Mesenchymal stem cell (in vitro differentiated cells and primary cell): ENCODE data around the gene BEST3.

Source experiments
- DNase-seq: peaks from one replicate; pipeline ENCODE4 v3.0.0-alpha.2; 2013
- H2AFZ ChIP-seq: one replicate; pipeline ENCODE4 v1.6.1; 2013; ENCODE audit warnings: low read depth, mild to moderate bottlenecking, control low read depth, inconsistent platforms, low read length, moderate library complexity
- H2AK5ac ChIP-seq: 2 replicates; pipeline ENCODE4 v1.6.1; 2013; ENCODE audit warnings: low read length, moderate library complexity, mild to moderate bottlenecking, inconsistent platforms; ENCODE audit not compliant: severe bottlenecking
- H2BK120ac ChIP-seq: one replicate; pipeline ENCODE4 v1.6.1; 2013; ENCODE audit warnings: low read depth, mild to moderate bottlenecking, inconsistent platforms, low read length, moderate library complexity
- H2BK12ac ChIP-seq, 2 experiments: one replicate each; pipeline ENCODE4 v1.6.1; 2013; ENCODE audit warnings: inconsistent platforms in 2 of 2, low read length in 2 of 2, mild to moderate bottlenecking in 2 of 2, moderate library complexity in 2 of 2, control low read depth in 1 of 2
- H2BK15ac ChIP-seq: one replicate; pipeline ENCODE4 v1.6.1; 2013; ENCODE audit warnings: mild to moderate bottlenecking, low read depth, inconsistent platforms; ENCODE audit not compliant: poor library complexity, severe bottlenecking
- H2BK5ac ChIP-seq: 2 replicates; pipeline ENCODE4 v1.6.1; 2013; ENCODE audit warnings: low read depth, mild to moderate bottlenecking, low read length, control low read depth, inconsistent platforms; ENCODE audit not compliant: poor library complexity, severe bottlenecking
- H3K14ac ChIP-seq, 2 experiments: one replicate each; pipeline ENCODE4 v1.6.1; 2013; ENCODE audit warnings: inconsistent platforms in 2 of 2, low read length in 2 of 2, control low read depth in 1 of 2, mild to moderate bottlenecking in 1 of 2, moderate library complexity in 1 of 2
- H3K18ac ChIP-seq, 2 experiments: one replicate each; pipeline ENCODE4 v1.6.1; 2013; ENCODE audit warnings: inconsistent platforms in 2 of 2, low read length in 2 of 2, control low read depth in 1 of 2, low read depth in 1 of 2, mild to moderate bottlenecking in 1 of 2
- H3K23ac ChIP-seq, 2 experiments: one replicate each; pipeline ENCODE4 v1.6.1; 2013; ENCODE audit warnings: inconsistent platforms in 2 of 2, low read length in 2 of 2, mild to moderate bottlenecking in 2 of 2, moderate library complexity in 2 of 2, control low read depth in 1 of 2
- H3K27ac ChIP-seq: 2 replicates; pipeline ENCODE4 v1.5.1; 2013; ENCODE audit warnings: mild to moderate bottlenecking, moderate library complexity, low read length, control low read depth, inconsistent platforms; ENCODE audit not compliant: poor library complexity, severe bottlenecking
- H3K27me3 ChIP-seq, 2 experiments: 2 replicates each; pipeline versions ENCODE4 v1.6.1 to v1.7.0; 2013; ENCODE audit warnings: low read length in 2 of 2, mild to moderate bottlenecking in 2 of 2, moderate library complexity in 2 of 2, control low read depth in 1 of 2, inconsistent platforms in 1 of 2; ENCODE audit not compliant: control insufficient read depth in 1 of 2, insufficient read depth in 1 of 2
- H3K36me3 ChIP-seq, 2 experiments: 2 replicates each; pipeline versions ENCODE4 v1.6.1 to v1.7.0; 2013; ENCODE audit warnings: low read length in 2 of 2, control low read depth in 1 of 2, inconsistent platforms in 1 of 2, low read depth in 1 of 2, mild to moderate bottlenecking in 1 of 2; ENCODE audit not compliant: insufficient read depth in 2 of 2, control insufficient read depth in 1 of 2
- H3K4ac ChIP-seq, 2 experiments: one replicate each; pipeline ENCODE4 v1.6.1; 2013; ENCODE audit warnings: inconsistent platforms in 2 of 2, low read length in 2 of 2, mild to moderate bottlenecking in 2 of 2, moderate library complexity in 2 of 2, control low read depth in 1 of 2, low read depth in 1 of 2
- H3K4me1 ChIP-seq: 2 replicates; pipeline ENCODE4 v1.6.1; 2013; ENCODE audit warnings: low read depth, low read length, control low read depth; ENCODE audit not compliant: control insufficient read depth, insufficient read depth
- H3K4me2 ChIP-seq: 2 replicates; pipeline ENCODE4 v1.6.1; 2013; ENCODE audit warnings: low read length, mild to moderate bottlenecking, inconsistent platforms; ENCODE audit not compliant: poor library complexity, severe bottlenecking
- H3K4me3 ChIP-seq, 2 experiments: 2 replicates each; pipeline versions ENCODE4 v1.5.1 to v1.7.0; 2013; ENCODE audit warnings: low read length in 2 of 2, mild to moderate bottlenecking in 2 of 2, control low read depth in 1 of 2, low read depth in 1 of 2; ENCODE audit not compliant: insufficient read depth in 1 of 2
- H3K79me1 ChIP-seq: replicated peaks from 2 replicates; pipeline ENCODE4 v1.6.1; 2013; ENCODE audit warnings: mild to moderate bottlenecking, control low read depth, low read length, inconsistent platforms; ENCODE audit not compliant: poor library complexity, severe bottlenecking
- H3K9ac ChIP-seq: 2 replicates; pipeline ENCODE4 v1.7.0; 2013; ENCODE audit warnings: mild to moderate bottlenecking, low read length, moderate library complexity
- H3K9me3 ChIP-seq: 2 replicates; pipeline ENCODE4 v1.7.0; 2013; ENCODE audit warnings: mild to moderate bottlenecking, low read length; ENCODE audit not compliant: control insufficient read depth
- H4K8ac ChIP-seq: one replicate; pipeline ENCODE4 v1.6.1; 2013; ENCODE audit warnings: inconsistent platforms, mild to moderate bottlenecking, low read length, moderate library complexity
- H4K91ac ChIP-seq: one replicate; pipeline ENCODE4 v1.6.1; 2013; ENCODE audit warnings: mild to moderate bottlenecking, low read length, inconsistent platforms
- WGBS: methylation state at CpG from one replicate; pipeline ENCODE4 v1.1.7; 2013; ENCODE audit warnings: mixed read lengths; 5-methylcytosine and 5-hydroxymethylcytosine counted together

The BEST3 gene

DNA sequence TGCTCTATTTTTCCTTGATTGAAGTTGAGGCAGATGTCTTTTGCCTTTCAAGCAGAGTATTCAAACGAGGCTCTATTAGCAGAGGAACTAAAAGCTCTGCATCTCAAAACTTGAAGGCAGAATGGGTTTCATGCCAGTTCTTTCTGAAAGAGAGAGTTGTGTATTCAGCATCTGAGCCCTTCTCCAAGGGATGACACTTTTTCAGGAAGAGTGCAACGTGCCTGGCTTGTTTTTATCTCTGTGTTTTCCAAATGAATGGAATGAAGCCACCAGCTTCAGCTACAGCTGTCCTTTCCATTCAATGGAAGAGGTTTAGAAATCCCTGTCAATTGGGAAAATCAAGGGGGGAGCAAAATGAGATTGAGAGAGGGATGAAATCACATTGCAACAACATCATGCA is 14.6 kb downstream of the BEST3 start:
- Histone ChIP-seq H3K4me2 (no peak overlapping the region), H3K27me3 (no peaks in the 10 kb centered on the region), H2AFZ (no peak overlapping the region), H3K9ac (no peak overlapping the region), H3K4ac (no peak overlapping the region), H3K4me1 (peaks cover 13% of the 10 kb centered on the region), H2BK15ac (no peak overlapping the region), H2BK5ac (no peak overlapping the region), H2BK12ac (no peak overlapping the region), H3K23ac (no peak overlapping the region), H2AK5ac (peak overlapping the region; percentile 85), H3K79me1 (no peaks in the 10 kb centered on the region), H3K27ac (no peak overlapping the region), H4K91ac (no peak overlapping the region), H2BK120ac (no peak overlapping the region), H3K9me3 (no peaks in the 10 kb centered on the region), H3K36me3 (no peaks in the 10 kb centered on the region), H4K8ac (no peak overlapping the region), H3K4me3 (no peak overlapping the region), H3K14ac (no peak overlapping the region), H3K18ac (no peak overlapping the region)
- WGBS, result 43% methylated on average over 2 of the region's 2 CpGs
- no peak for DNase-seq

DNA sequence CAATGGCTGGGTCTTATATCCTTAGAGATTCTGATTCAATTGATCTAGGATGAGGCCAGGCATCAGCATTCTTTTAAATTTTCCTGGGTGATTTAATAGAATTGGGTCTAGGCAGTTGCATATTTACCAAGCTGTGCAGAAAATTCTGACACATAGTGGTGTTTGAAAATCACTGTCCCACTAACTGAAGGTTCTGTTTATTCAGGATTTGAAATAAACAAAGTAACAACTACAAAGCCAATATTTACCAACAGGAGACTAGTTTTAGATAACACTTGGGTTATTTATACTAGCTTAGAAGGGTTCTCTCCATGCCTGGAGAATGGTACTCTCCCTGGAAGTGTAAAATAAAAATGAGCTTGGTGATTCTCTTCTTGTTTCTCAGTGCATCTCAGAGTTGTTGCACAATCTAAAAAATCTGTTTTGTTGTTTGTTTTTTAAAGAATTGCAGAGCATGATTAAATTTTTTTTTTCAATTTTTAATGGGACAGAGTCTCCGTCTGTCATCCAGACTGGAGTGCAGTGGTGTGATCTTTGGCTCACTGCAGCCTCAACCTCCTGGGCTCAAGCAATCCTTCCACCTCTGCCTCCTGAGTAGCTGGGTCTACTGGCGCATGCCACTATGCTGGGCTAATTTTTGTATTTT is 16.9 kb downstream of the BEST3 start:
- no peak overlapping the region for H4K8ac ChIP-seq
- H2BK12ac ChIP-seq, result no peak overlapping the region
- H2AK5ac ChIP-seq, result no peak overlapping the region
- no peak for DNase-seq
- H3K27ac ChIP-seq, result no peak overlapping the region
- H3K4me1 ChIP-seq, result peaks cover 5% of the 10 kb centered on the region
- no peak overlapping the region for H2BK120ac ChIP-seq
- no peaks in the 10 kb centered on the region for H3K9me3 ChIP-seq
- H3K79me1 ChIP-seq, result no peaks in the 10 kb centered on the region
- H4K91ac ChIP-seq, result no peak overlapping the region
- H3K14ac ChIP-seq, result no peak overlapping the region
- H3K4me3 ChIP-seq, result no peak overlapping the region
- H3K4ac ChIP-seq, result no peak overlapping the region
- no peak overlapping the region for H3K18ac ChIP-seq
- H3K36me3 ChIP-seq, result no peaks in the 10 kb centered on the region
- no peak overlapping the region for H2BK5ac ChIP-seq
- H2BK15ac ChIP-seq, result no peak overlapping the region
- no peak overlapping the region for H2AFZ ChIP-seq
- no peak overlapping the region for H3K23ac ChIP-seq
- no peaks in the 10 kb centered on the region for H3K27me3 ChIP-seq
- H3K4me2 ChIP-seq, result no peak overlapping the region
- H3K9ac ChIP-seq, result no peak overlapping the region
- 96% methylated on average over 2 of the region's 2 CpGs for WGBS

DNA sequence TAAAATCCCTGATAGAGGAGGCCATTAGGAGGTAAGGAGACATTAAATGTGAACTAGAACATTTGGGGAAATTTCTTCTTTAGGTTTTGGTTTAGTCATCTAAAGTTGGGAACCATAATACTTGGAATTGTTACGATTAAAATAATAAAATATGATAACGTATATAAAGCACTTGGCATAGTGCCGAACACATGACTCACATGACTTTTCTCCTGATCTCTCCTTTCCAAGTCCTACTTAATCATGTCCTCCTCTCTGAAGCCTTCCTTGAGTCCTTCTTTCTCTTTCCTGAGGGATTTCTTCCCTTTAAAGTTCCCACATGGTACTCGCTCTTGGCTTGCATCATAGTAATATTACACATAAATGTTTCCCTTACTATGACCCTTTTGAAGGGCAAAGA is 20.0 kb downstream of the BEST3 start:
- Histone ChIP-seq H3K4me2 (no peak overlapping the region), H3K4me1 (peaks cover 8% of the 10 kb centered on the region), H3K79me1 (no peaks in the 10 kb centered on the region), H2BK12ac (no peak overlapping the region), H3K4ac (no peak overlapping the region), H3K14ac (no peak overlapping the region), H2BK5ac (no peak overlapping the region), H4K91ac (no peak overlapping the region), H3K23ac (no peak overlapping the region), H2BK15ac (no peak overlapping the region), H2BK120ac (no peak overlapping the region), H2AK5ac (no peak overlapping the region), H3K18ac (no peak overlapping the region), H3K4me3 (no peak overlapping the region), H4K8ac (no peak overlapping the region), H3K36me3 (no peaks in the 10 kb centered on the region), H3K9me3 (no peaks in the 10 kb centered on the region), H3K27ac (no peak overlapping the region), H3K27me3 (no peaks in the 10 kb centered on the region), H2AFZ (no peak overlapping the region), H3K9ac (no peak overlapping the region)
- no peak for DNase-seq
- whole genome bisulfite sequencing, result 100% methylated on average over 3 of the region's 4 CpGs

DNA sequence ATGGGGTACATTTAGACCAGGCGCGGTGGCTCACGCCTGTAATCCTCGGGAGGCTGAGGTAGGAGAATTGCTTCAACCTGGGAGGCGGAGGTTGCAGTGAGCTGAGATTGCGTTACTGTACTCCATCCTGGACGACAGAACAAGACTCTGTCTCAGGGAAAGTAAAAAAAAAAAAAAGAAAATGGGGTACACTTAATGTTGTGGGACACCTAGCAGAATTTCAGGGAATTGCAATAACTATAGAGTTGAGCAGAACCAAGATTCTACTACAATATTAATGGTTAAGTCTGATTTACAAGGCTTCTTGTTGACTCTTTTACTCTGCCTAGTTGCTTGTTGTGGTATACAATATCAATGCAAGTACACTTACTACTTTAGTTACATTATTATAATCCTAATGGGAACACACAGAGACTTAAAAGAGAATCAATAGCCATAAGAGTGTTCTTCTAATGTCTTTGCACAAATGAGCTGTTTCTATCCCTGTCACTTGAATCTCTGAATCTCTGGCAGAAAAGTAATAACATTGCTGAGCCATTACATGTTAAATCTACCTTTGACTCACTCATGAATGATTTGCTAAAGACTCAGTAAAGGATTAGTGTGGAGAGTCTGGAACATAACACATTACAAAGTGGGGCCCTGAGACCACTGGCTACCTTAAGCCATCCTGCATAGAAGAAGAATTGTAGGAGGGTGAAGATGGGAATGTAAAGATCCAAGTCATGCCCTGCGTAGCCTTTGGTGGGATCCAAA is 22.7 kb downstream of the BEST3 start:
- Histone ChIP-seq H3K36me3 (no peaks in the 10 kb centered on the region), H3K9ac (no peak overlapping the region), H2BK12ac (no peak overlapping the region), H2BK120ac (no peak overlapping the region), H2AFZ (no peak overlapping the region), H3K4me2 (no peak overlapping the region), H3K4me1 (peaks cover 8% of the 10 kb centered on the region), H3K27ac (peak overlapping the region; percentile 77), H3K27me3 (no peaks in the 10 kb centered on the region), H2BK15ac (no peak overlapping the region), H4K8ac (no peak overlapping the region), H3K9me3 (no peaks in the 10 kb centered on the region), H3K79me1 (no peaks in the 10 kb centered on the region), H3K23ac (no peak overlapping the region), H3K18ac (no peak overlapping the region), H2BK5ac (peak overlapping the region; percentile 6), H3K4ac (no peak overlapping the region), H2AK5ac (peak overlapping the region; percentile 59), H3K14ac (no peak overlapping the region), H3K4me3 (no peak overlapping the region), H4K91ac (no peak overlapping the region)
- no peak for DNase-seq
- 95% methylated on average over 8 of the region's 8 CpGs for WGBS
